ENCODE data around the gene NPSR1.

The NPSR1 gene

DNA sequence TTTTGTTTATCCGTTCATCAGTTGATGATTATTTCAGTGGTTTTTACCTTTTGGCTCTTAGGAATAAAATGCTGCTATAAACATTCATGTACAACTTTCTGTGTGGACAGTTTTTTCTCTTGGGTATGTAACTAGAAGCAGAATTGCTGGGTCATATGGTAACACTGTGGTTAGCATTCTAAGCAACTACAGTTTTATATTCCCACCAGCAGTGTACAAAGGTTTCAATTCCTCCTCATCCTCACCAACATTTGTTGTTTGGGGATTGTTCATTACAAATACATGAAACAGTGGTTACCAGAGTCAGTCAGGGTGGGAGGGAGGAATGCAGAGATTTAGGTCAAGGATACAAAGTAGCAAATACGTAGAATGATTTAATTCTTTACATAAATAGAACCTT, 97.0 kb downstream of the NPSR1 start:
- H3K9me3 ChIP-seq, result no peaks in the 10 kb centered on the region
- DNase-seq (ENCODE audit: low spot score in 2 of 2), result no peak
- H3K4me1 ChIP-seq, result no peaks in the 10 kb centered on the region
- H3K36me3 ChIP-seq (replicated peaks), result no peaks in the 10 kb centered on the region
- in situ Hi-C loops (cut with MboI; ENCODE audit: low sequenced_read_pairs), result no loop called here
- no peak overlapping the region for H3K4me3 ChIP-seq
- H3K27me3 ChIP-seq (ENCODE audit: low read depth), result no peaks in the 10 kb centered on the region

GRCh38 chr7:34756025-34756437, 98.0 kb downstream of the NPSR1 start:
- Histone ChIP-seq H3K27me3 (ENCODE audit: low read depth) (no peaks in the 10 kb centered on the region), H3K4me3 (no peak overlapping the region), H3K9me3 (no peaks in the 10 kb centered on the region), H3K36me3 (replicated peaks) (no peaks in the 10 kb centered on the region), H3K4me1 (no peaks in the 10 kb centered on the region)
- in situ Hi-C loops (cut with MboI; ENCODE audit: low sequenced_read_pairs), result no loop called here
- DNase-seq (ENCODE audit: low spot score in 2 of 2), result no peak

DNA sequence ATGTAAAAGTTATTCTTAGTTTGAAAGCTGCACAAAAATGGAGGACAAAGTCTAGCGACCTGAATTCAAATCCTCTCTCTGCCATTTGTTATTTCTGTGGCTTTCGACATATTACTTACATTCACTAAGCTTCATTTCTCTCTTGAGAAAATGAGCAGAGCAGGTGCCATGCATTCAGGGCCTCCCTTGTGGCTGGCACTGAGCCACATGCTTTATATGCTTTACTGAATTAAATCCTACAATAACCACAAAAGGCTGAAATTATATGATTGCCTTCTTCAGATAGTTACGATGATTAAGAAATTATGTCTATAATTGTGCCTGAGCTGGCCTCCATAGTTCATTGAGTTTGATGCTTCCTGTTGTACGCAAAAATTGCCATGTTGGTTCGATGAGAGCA, 98.7 kb downstream of the NPSR1 start:
- Histone ChIP-seq H3K4me1 (no peaks in the 10 kb centered on the region), H3K36me3 (replicated peaks) (no peaks in the 10 kb centered on the region)
- DNase-seq (ENCODE audit: low spot score in 2 of 2), result no peak

DNA sequence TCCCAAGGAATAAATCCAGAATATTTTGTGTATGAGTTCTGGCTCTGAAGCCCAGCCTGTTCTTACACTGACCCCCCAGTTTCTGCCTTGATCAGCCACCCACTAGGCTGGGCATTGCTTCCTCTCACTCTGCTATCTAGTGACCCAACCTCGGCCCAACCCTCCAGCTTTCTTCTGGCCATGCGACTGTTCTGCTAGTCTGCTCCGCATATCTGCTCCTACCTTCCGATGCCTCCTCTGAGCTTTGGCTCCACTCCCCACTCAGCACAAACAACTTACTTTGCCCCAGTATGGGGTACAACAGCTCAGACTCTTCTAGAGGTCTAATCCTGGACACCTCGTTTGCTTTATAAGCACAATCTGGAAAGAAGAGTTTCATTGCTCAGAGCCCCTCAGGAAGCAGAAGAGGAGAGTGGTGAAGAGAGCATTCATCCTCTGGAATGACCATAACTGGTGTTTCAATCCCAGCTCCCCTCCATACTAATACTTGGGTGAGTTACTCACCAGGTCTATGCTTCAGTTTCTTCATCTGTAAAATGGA, 99.6 kb downstream of the NPSR1 start:
- H3K4me1 ChIP-seq, result no peaks in the 10 kb centered on the region
- in situ Hi-C loops (cut with MboI; ENCODE audit: low sequenced_read_pairs), result no loop called here
- DNase-seq (ENCODE audit: low spot score in 2 of 2), result no peak
- H3K4me3 ChIP-seq, result no peak overlapping the region
- H3K9me3 ChIP-seq, result no peaks in the 10 kb centered on the region
- H3K27me3 ChIP-seq (ENCODE audit: low read depth), result no peaks in the 10 kb centered on the region
- H3K36me3 ChIP-seq (replicated peaks), result no peaks in the 10 kb centered on the region

More for the DNA sequence above, 98.7 kb downstream of the NPSR1 start:
- in situ Hi-C loops (cut with MboI; ENCODE audit: low sequenced_read_pairs), result no loop called here
- H3K9me3 ChIP-seq, result no peaks in the 10 kb centered on the region
- H3K4me3 ChIP-seq, result no peak overlapping the region
- no peaks in the 10 kb centered on the region for H3K27me3 ChIP-seq (ENCODE audit: low read depth)

- Histone ChIP-seq H3K27me3 (ENCODE audit: low read depth) (no peaks in the 10 kb centered on the region), H3K36me3 (replicated peaks) (no peaks in the 10 kb centered on the region), H3K9me3 (no peaks in the 10 kb centered on the region), H3K4me1 (no peaks in the 10 kb centered on the region), H3K4me3 (no peak overlapping the region)
- DNase-seq (ENCODE audit: low spot score in 2 of 2), result no peak
- in situ Hi-C loops (cut with MboI; ENCODE audit: low sequenced_read_pairs), result no loop called here
Observed at GRCh38 chr7:34758111-34758601, 100.1 kb downstream of the NPSR1 start.

GRCh38 chr7:34759477-34760125, 101.6 kb downstream of the NPSR1 start:
- peak in 1 of 2 experiments; percentile 27 for DNase-seq (ENCODE audit: low spot score in 2 of 2)
- Histone ChIP-seq H3K4me1 (no peaks in the 10 kb centered on the region), H3K36me3 (replicated peaks) (no peaks in the 10 kb centered on the region), H3K27me3 (ENCODE audit: low read depth) (no peaks in the 10 kb centered on the region), H3K9me3 (no peaks in the 10 kb centered on the region), H3K4me3 (no peak overlapping the region)
- in situ Hi-C loops (cut with MboI; ENCODE audit: low sequenced_read_pairs), result no loop called here

- in situ Hi-C loops (cut with MboI; ENCODE audit: low sequenced_read_pairs), result no loop called here
- no peaks in the 10 kb centered on the region for H3K4me1 ChIP-seq
- H3K36me3 ChIP-seq (replicated peaks), result no peaks in the 10 kb centered on the region
- no peak for DNase-seq (ENCODE audit: low spot score in 2 of 2)
- H3K27me3 ChIP-seq (ENCODE audit: low read depth), result no peaks in the 10 kb centered on the region
- H3K4me3 ChIP-seq, result no peak overlapping the region
- H3K9me3 ChIP-seq, result no peaks in the 10 kb centered on the region
Observed at GRCh38 chr7:34760271-34760670, 102.3 kb downstream of the NPSR1 start.

GRCh38 chr7:34761206-34761605, 103.2 kb downstream of the NPSR1 start:
- no peaks in the 10 kb centered on the region for H3K4me1 ChIP-seq
- DNase-seq (ENCODE audit: low spot score in 2 of 2), result no peak
- in situ Hi-C loops (cut with MboI; ENCODE audit: low sequenced_read_pairs), result no loop called here
- H3K27me3 ChIP-seq (ENCODE audit: low read depth), result no peaks in the 10 kb centered on the region
- H3K4me3 ChIP-seq, result no peak overlapping the region
- no peaks in the 10 kb centered on the region for H3K36me3 ChIP-seq (replicated peaks)
- no peaks in the 10 kb centered on the region for H3K9me3 ChIP-seq

GRCh38 chr7:34761627-34762026, 103.6 kb downstream of the NPSR1 start:
- Histone ChIP-seq H3K27me3 (ENCODE audit: low read depth) (no peaks in the 10 kb centered on the region), H3K9me3 (no peaks in the 10 kb centered on the region), H3K36me3 (replicated peaks) (no peaks in the 10 kb centered on the region), H3K4me1 (no peaks in the 10 kb centered on the region), H3K4me3 (no peak overlapping the region)
- no peak for DNase-seq (ENCODE audit: low spot score in 2 of 2)
- in situ Hi-C loops (cut with MboI; ENCODE audit: low sequenced_read_pairs), result no loop called here

DNA sequence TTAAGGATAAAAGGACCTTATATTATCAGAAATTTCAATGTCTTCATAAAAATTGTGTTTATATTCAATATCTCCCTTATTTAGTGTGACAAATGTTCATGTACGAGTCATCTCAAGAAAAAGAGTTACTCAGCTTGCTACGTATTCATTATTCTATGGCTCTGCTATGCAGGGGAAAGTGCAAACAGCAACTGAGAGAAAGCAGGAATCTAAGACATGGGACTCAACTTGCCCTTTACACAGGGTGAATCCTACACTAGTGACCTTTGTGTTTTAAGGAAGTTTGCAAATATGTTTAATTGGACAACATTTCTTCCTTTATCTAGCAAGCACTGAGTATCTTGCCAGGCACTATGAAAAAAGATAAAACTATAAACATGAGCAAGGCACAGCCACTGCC, 104.7 kb downstream of the NPSR1 start:
- no peaks in the 10 kb centered on the region for H3K9me3 ChIP-seq
- H3K27me3 ChIP-seq (ENCODE audit: low read depth), result no peaks in the 10 kb centered on the region
- DNase-seq (ENCODE audit: low spot score in 2 of 2), result no peak
- no peaks in the 10 kb centered on the region for H3K36me3 ChIP-seq (replicated peaks)
- in situ Hi-C loops (cut with MboI; ENCODE audit: low sequenced_read_pairs), result no loop called here
- no peak overlapping the region for H3K4me3 ChIP-seq
- no peaks in the 10 kb centered on the region for H3K4me1 ChIP-seq

GRCh38 chr7:34772296-34772938, 114.4 kb downstream of the NPSR1 start:
- no peak overlapping the region for H3K4me3 ChIP-seq
- no peak for DNase-seq (ENCODE audit: low spot score in 2 of 2)
- in situ Hi-C loops (cut with MboI; ENCODE audit: low sequenced_read_pairs), result no loop called here

GRCh38 chr7:34776748-34777358, 118.8 kb downstream of the NPSR1 start:
- Histone ChIP-seq H3K4me3 (no peak overlapping the region), H3K4me1 (no peaks in the 10 kb centered on the region), H3K9me3 (no peaks in the 10 kb centered on the region), H3K27me3 (ENCODE audit: low read depth) (no peaks in the 10 kb centered on the region), H3K36me3 (replicated peaks) (no peaks in the 10 kb centered on the region)
- no peak for DNase-seq (ENCODE audit: low spot score in 2 of 2)
- in situ Hi-C loops (cut with MboI; ENCODE audit: low sequenced_read_pairs), result no loop called here

More at GRCh38 chr7:34772296-34772938, 114.4 kb downstream of the NPSR1 start:
- H3K9me3 ChIP-seq, result no peaks in the 10 kb centered on the region
- no peaks in the 10 kb centered on the region for H3K36me3 ChIP-seq (replicated peaks)
- no peaks in the 10 kb centered on the region for H3K4me1 ChIP-seq
- no peaks in the 10 kb centered on the region for H3K27me3 ChIP-seq (ENCODE audit: low read depth)

GRCh38 chr7:34780546-34780945, 122.5 kb downstream of the NPSR1 start:
- in situ Hi-C loops (cut with MboI; ENCODE audit: low sequenced_read_pairs), result no loop called here
- Histone ChIP-seq H3K4me3 (no peak overlapping the region), H3K36me3 (replicated peaks) (no peaks in the 10 kb centered on the region), H3K27me3 (ENCODE audit: low read depth) (no peaks in the 10 kb centered on the region), H3K9me3 (no peaks in the 10 kb centered on the region), H3K4me1 (no peaks in the 10 kb centered on the region)
- no peak for DNase-seq (ENCODE audit: low spot score in 2 of 2)

DNA sequence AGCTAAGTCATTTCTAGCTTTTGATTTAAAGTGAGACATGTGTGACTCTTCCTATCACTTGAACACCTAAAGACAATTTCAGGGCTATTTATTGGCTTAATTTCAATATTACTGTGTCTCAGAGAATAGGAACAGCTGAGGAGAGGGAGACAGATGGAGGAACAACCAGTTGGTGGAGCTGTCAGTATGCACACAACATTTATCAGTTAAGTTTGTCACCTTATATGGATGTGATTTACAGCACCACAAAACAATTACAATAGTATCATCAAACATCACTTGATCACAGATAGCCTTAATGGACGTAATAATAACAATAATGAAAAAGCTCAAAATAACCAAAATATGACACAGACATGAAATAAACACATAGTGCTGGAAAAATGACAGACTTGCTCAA, 129.6 kb downstream of the NPSR1 start:
- H3K36me3 ChIP-seq (replicated peaks), result no peaks in the 10 kb centered on the region

More for the DNA sequence above, 129.6 kb downstream of the NPSR1 start:
- in situ Hi-C loops (cut with MboI; ENCODE audit: low sequenced_read_pairs), result no loop called here
- no peaks in the 10 kb centered on the region for H3K9me3 ChIP-seq
- no peaks in the 10 kb centered on the region for H3K4me1 ChIP-seq
- no peaks in the 10 kb centered on the region for H3K27me3 ChIP-seq (ENCODE audit: low read depth)
- no peak overlapping the region for H3K4me3 ChIP-seq
- no peak for DNase-seq (ENCODE audit: low spot score in 2 of 2)

Data from HAP-1 (cell line).